HepG2 (cell line): ENCODE results near the gene MYADML2. TPM values are rescaled to one million over a fixed set of nuclear protein-coding genes. Genes with fewer than 3 reads are reported as not detected.

ENCODE experiments used
- ATAC-seq: fragments of 200-7000 bp; cut with Tn5 transposase; 3 replicates; pipeline ENCODE4 v1.9.1; 2020; ENCODE audit warnings: mild to moderate bottlenecking, moderate library complexity
- BruUV-seq: library from RNA; stranded (reverse); fragments of 400-500 nt; replicated peaks from 2 replicates; lab custom pipeline; 2021; lab: Mats Ljungman, UMichigan
- CTCF ChIA-PET: fragments of 300-600 bp; formaldehyde crosslinking; extraction: SDS; loops from one replicate; lab custom pipeline; 2021; ENCODE audit warnings: low total read pairs, inconsistent platforms, low intra/inter-chr PET ratio; lab: Yijun Ruan, JAX
- POLR2A ChIA-PET: fragments of 350-600 bp; sonication (Branson Sonifier 250); formaldehyde crosslinking; loops from one replicate; lab custom pipeline; 2020; ENCODE audit warnings: antibody characterized with exemption, inconsistent platforms; lab: Yijun Ruan, JAX
- DNase-seq: peaks from one replicate; pipeline ENCODE4 v3.0.0-alpha.2; 2015; ENCODE audit warnings: low spot score
- FAIRE-seq: peaks from 3 replicates; lab custom pipeline; 2011; peaks lifted over from hg19 to GRCh38; lab: Jason Lieb, UNC
- H2AFZ ChIP-seq: one replicate; pipeline ENCODE4 v1.6.1; 2011; ENCODE audit warnings: low read length, inconsistent platforms
- H3K27ac ChIP-seq: fragments of 300-600 bp; 3 replicates; pipeline ENCODE4 v1.8.0; 2011; ENCODE audit warnings: mixed run types, mild to moderate bottlenecking, mixed read lengths, low read length, inconsistent platforms; ENCODE audit not compliant: insufficient read depth; ENCODE audit errors: extremely low read length
- H3K27me3 ChIP-seq, 2 experiments: fragments of 200-600 bp in 1 of 2; 2 replicates in 1 of 2; 3 replicates in 1 of 2; pipeline versions ENCODE4 v1.6.0 to v1.8.0; 2011; ENCODE audit warnings: low read length in 2 of 2, mild to moderate bottlenecking in 2 of 2, moderate library complexity in 2 of 2, inconsistent platforms in 1 of 2; ENCODE audit not compliant: insufficient read depth in 2 of 2, control insufficient read depth in 1 of 2
- H3K36me3 ChIP-seq, 2 experiments: fragments of 200-600 bp in 1 of 2; replicated peaks in 1 of 2; 2 replicates in 1 of 2; 3 replicates in 1 of 2; pipeline versions ENCODE4 v1.5.1 to v1.8.0; 2011; ENCODE audit warnings: low read length in 2 of 2, inconsistent platforms in 1 of 2; ENCODE audit not compliant: insufficient read depth in 2 of 2, control insufficient read depth in 1 of 2
- H3K4me1 ChIP-seq: 2 replicates; pipeline ENCODE4 v1.5.1; 2012; ENCODE audit warnings: low read length, inconsistent platforms; ENCODE audit not compliant: insufficient read depth
- H3K4me2 ChIP-seq: 2 replicates; pipeline ENCODE4 v1.6.0; 2011; ENCODE audit warnings: low read depth, low read length, inconsistent platforms
- H3K4me3 ChIP-seq, 3 experiments: fragments of 200-600 bp in 1 of 3; sonication (generic), shearing (Covaris generic) in 1 of 3; replicated peaks in 1 of 3; 2 replicates each; pipeline ENCODE4 v1.5.1; 2011 to 2016; ENCODE audit warnings: low read length in 3 of 3, inconsistent platforms in 2 of 3, low read depth in 2 of 3, mild to moderate bottlenecking in 2 of 3, control low read depth in 1 of 3, mixed read lengths in 1 of 3; ENCODE audit not compliant: insufficient read depth in 1 of 3
- H3K79me2 ChIP-seq: one replicate; pipeline ENCODE4 v1.6.1; 2011; ENCODE audit warnings: low read length, inconsistent platforms; ENCODE audit not compliant: insufficient read depth
- H3K9ac ChIP-seq: 2 replicates; pipeline ENCODE4 v1.6.0; 2011; ENCODE audit warnings: mild to moderate bottlenecking, low read depth, low read length, inconsistent platforms; ENCODE audit not compliant: insufficient read depth
- H3K9me3 ChIP-seq: 2 replicates; pipeline ENCODE4 v1.5.1; 2012; ENCODE audit warnings: mild to moderate bottlenecking, low read length
- H4K20me1 ChIP-seq: 2 replicates; pipeline ENCODE4 v1.6.0; 2011; ENCODE audit warnings: inconsistent platforms, mild to moderate bottlenecking, low read length, moderate library complexity; ENCODE audit not compliant: insufficient read depth
- AGO2 ChIP-seq: fragments of 200-400 bp; formaldehyde crosslinking; optimal IDR thresholded peaks from 2 replicates; pipeline ENCODE3; 2017; ENCODE audit warnings: mild to moderate bottlenecking, low read depth, low read length, moderate library complexity
- ARID4A ChIP-seq: sonication (generic); formaldehyde crosslinking; IDR thresholded peaks from 2 replicates; pipeline ENCODE4 v1.5.0; 2020; ENCODE audit warnings: mild to moderate bottlenecking, missing genetic modification reagents, borderline replicate concordance
- POLR2G ChIP-seq: fragments of 200-400 bp; formaldehyde crosslinking; IDR thresholded peaks from 2 replicates; pipeline ENCODE4 v1.6.1; 2018; ENCODE audit warnings: mild to moderate bottlenecking, low read depth, low read length, moderate library complexity
- ZBTB37 ChIP-seq: sonication (generic); formaldehyde crosslinking; IDR thresholded peaks from 2 replicates; pipeline ENCODE4 v1.4.0; 2020; ENCODE audit warnings: mild to moderate bottlenecking, missing genetic modification reagents
- ZFP36L1 ChIP-seq: sonication (generic); formaldehyde crosslinking; IDR thresholded peaks from 2 replicates; pipeline ENCODE4 v1.8.0; 2022; ENCODE audit warnings: mild to moderate bottlenecking, missing genetic modification reagents, moderate library complexity
- ZNF337 ChIP-seq: sonication (generic); formaldehyde crosslinking; IDR thresholded peaks from 2 replicates; pipeline ENCODE4 v1.5.1; 2020; ENCODE audit warnings: missing genetic modification reagents, low read depth, mild to moderate bottlenecking, borderline replicate concordance
- ZNF75D ChIP-seq: sonication (generic); formaldehyde crosslinking; IDR thresholded peaks from 2 replicates; pipeline ENCODE4 v1.8.1; 2023; ENCODE audit warnings: missing genetic modification reagents, mild to moderate bottlenecking, borderline replicate concordance
- ZNF761 ChIP-seq: sonication (generic); formaldehyde crosslinking; conservative IDR thresholded peaks from 2 replicates; pipeline ENCODE4 v1.4.0; 2020; ENCODE audit warnings: mild to moderate bottlenecking, missing genetic modification reagents
- ZSCAN5A ChIP-seq: sonication (generic); formaldehyde crosslinking; IDR thresholded peaks from 2 replicates; pipeline ENCODE4 v1.8.0; 2022; ENCODE audit warnings: mild to moderate bottlenecking, missing genetic modification reagents, borderline replicate concordance
- WGBS: methylation state at CpG from one replicate; pipeline ENCODE4 v1.1.6; 2017; ENCODE audit warnings: low lambda C conversion rate; 5-methylcytosine and 5-hydroxymethylcytosine counted together
- in situ Hi-C: cut with HindIII; loops from 2 replicates; pipeline ENCODE4 v1.10.0; 2017; ENCODE audit warnings: low pct_unique_long_range_greater_than_20kb; ENCODE audit not compliant: extremely low pct_ligation_motif_present
- intact Hi-C: fragments of 100-400 bp; cut with micrococcal nuclease; formaldehyde crosslinking; loops from one replicate; pipeline ENCODE4 v1.10.0; 2022; ENCODE audit not compliant: unreplicated experiment
- polyA plus RNA-seq, 8 experiments: library from polyadenylated mRNA; depleted of rRNA in 3 of 8; stranded (reverse) in 7 of 8; unstranded in 1 of 8; fragments of >200 nt; fragmentation: Illumina TruSeq in 4 of 8; extraction: Trizol in 4 of 8; gene quantifications; 2 replicates each; pipeline versions ENCODE4 v1.2.1 to v1.2.3, GENCODE V29; 2011 to 2016; ENCODE audit warnings: low read depth in 4 of 8, missing spikeins in 1 of 8, mixed read lengths in 1 of 8; ENCODE audit not compliant: insufficient read depth in 1 of 8
- total RNA-seq, 5 experiments: library from RNA; depleted of rRNA; stranded (reverse); fragments of >200 nt; fragmentation: Illumina TruSeq; extraction: Trizol; gene quantifications; 2 replicates each; pipeline ENCODE4 v1.2.3, GENCODE V29; 2016; ENCODE audit warnings: low read depth in 1 of 5

MYADML2 gene
- total and polyA plus RNA-seq, 2 of the 13 experiments (the other 11 are each of a cell fraction or from before 2014, with no cell fraction given): not detected

GRCh38 chr17:81905993-81906392 lies 41.0 kb downstream of the MYADML2 start:
- POLR2A ChIA-PET: interaction anchor here (1.5 to 2.0 kb wide), 2 partner anchors 14 to 19 kb away, joined by 3 to 5 read pairs; partner anchors contain the start of genes ALYREF and ANAPC11
- no peak overlapping the region for H3K9ac ChIP-seq

GRCh38 chr17:81905424-81905875 lies 41.6 kb downstream of the MYADML2 start:
- H3K9me3 ChIP-seq: no peaks in the 10 kb centered on the region
- ATAC-seq (no peak), FAIRE-seq (no peak), DNase-seq (no peak)
- peaks cover 47 to 57% of the 10 kb centered on the region in 2 experiments for H3K36me3 ChIP-seq
- peaks cover 14% of the 10 kb centered on the region; the same call in 1 of the 2 replicates for H4K20me1 ChIP-seq
- POLR2A ChIA-PET: interaction anchor here (0.9 to 1.5 kb wide), 2 partner anchors 13 to 21 kb away, joined by 3 read pairs; partner anchors contain the start of genes ALYREF and ANAPC11
- H2AFZ ChIP-seq: no peak overlapping the region
- no peaks in the 10 kb centered on the region for H3K27me3 ChIP-seq
- 95% methylated on average over 10 of the region's 16 CpGs for WGBS
- peaks cover 29% of the 10 kb centered on the region for H3K79me2 ChIP-seq
- CTCF ChIA-PET: no interaction called here
- no TSS peak for BruUV-seq
- H3K9ac ChIP-seq: no peak overlapping the region
- H3K4me2 ChIP-seq: no peak overlapping the region
- H3K4me1 ChIP-seq: peaks cover 46% of the 10 kb centered on the region
- intact Hi-C loops (no loop called here), in situ Hi-C loops (no loop called here)
- no peak overlapping the region for H3K4me3 ChIP-seq
- H3K27ac ChIP-seq: no peak overlapping the region
- TF ChIP-seq ZBTB37 (CRISPR knock-in tag): no peak
- peak; percentile 25; the same call in 1 of the 2 replicates for TF ChIP-seq ARID4A (CRISPR knock-in tag)

More at GRCh38 chr17:81905993-81906392, 41.0 kb downstream of the MYADML2 start:
- Histone ChIP-seq H2AFZ (no peak overlapping the region), H4K20me1 (peaks cover 14% of the 10 kb centered on the region; the same call in 1 of the 2 replicates), H3K79me2 (peaks cover 33% of the 10 kb centered on the region), H3K9me3 (no peaks in the 10 kb centered on the region), H3K27ac (no peak overlapping the region), H3K36me3 (peaks cover 47 to 57% of the 10 kb centered on the region in 2 experiments), H3K4me2 (no peak overlapping the region), H3K4me3 (no peak overlapping the region), H3K27me3 (no peaks in the 10 kb centered on the region; a peak in 1 of 5 replicates), H3K4me1 (peaks cover 41% of the 10 kb centered on the region)
- TF ChIP-seq ZNF75D (CRISPR knock-in tag) (no peak), ZFP36L1 (no peak), POLR2G (peak; percentile 47), ZNF337 (CRISPR knock-in tag) (no peak), AGO2 (peak; percentile 7), ZSCAN5A (CRISPR knock-in tag) (no peak), ZNF761 (CRISPR knock-in tag) (no peak)
- in situ Hi-C loops: no loop called here
- ATAC-seq (no peak), DNase-seq (no peak), FAIRE-seq (no peak)
- CTCF ChIA-PET: no interaction called here
- 94% methylated on average over 8 of the region's 10 CpGs for WGBS
- BruUV-seq: no TSS peak
- intact Hi-C loops: no loop called here
